CD4-positive, alpha-beta T cell treated with Interferon gamma for 1 hour (primary cell): ENCODE results near the gene SLC26A3.

Source experiments
- DNase-seq: peaks from one replicate; pipeline ENCODE4 v3.0.0-alpha.2; 2020

The SLC26A3 gene

GRCh38 chr7:107815254-107815882, 12.3 kb upstream of the SLC26A3 start:
- no peak for DNase-seq

- no peak for DNase-seq
Measured at GRCh38 chr7:107813524-107813923, 10.5 kb upstream of the SLC26A3 start.

DNA sequence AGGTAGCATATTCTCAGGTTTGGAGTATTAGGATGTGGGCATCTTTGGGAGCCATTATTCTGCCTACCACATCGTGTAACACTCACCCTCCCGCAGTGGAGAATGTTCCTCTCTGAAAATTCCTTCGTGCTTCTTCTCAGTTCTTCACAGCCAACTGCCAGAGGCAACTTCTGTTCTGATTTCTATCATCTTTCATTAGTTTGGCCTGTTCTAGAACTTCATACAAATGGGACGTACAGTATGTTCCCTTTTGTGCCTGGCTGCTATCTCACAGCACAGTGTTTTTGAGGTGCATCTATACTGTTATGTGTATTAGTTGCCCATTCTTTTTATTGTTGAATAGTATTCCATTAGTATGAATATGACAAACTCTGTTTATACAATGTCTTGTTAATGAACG, 8.9 kb upstream of the SLC26A3 start:
- DNase-seq = no peak

DNA sequence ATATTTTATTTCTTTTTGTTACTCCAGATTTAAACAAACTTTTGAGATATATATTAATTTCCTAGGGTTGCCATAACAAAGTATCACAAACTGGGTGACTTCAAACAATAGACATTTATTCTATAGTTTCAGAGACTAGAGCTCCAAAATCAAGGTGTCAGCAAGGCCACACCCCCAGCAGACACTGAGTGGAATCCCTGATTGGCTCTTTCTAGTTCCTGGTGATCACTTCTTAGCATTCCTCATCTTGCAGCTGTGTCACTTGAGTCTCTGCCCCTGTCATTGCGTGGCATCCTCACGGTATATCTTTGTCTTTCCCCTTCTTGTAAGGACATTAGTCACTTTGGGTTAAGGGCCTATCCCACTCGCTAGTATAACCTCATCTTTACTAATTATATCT, 7.6 kb upstream of the SLC26A3 start:
- DNase-seq = no peak

DNA sequence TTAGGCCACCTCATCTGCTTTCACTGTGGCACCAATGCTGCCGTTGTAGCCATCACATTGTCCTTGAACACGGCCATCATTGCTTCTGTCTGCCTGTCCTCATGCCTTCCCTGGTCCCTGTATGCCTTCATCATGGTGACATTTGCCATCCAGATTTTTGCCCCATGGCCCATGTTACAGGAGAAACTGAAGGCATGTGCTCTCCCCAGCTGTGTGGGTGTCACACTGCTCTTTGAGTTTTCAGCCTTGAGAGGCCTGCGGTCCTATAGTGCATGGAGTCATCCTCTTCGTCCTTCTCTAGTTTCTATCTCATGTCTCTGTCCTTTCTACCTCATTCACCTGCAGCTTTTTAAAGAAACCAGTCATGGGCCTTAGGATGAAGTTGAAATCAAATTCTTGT, 6.2 kb upstream of the SLC26A3 start:
- no peak for DNase-seq

DNA sequence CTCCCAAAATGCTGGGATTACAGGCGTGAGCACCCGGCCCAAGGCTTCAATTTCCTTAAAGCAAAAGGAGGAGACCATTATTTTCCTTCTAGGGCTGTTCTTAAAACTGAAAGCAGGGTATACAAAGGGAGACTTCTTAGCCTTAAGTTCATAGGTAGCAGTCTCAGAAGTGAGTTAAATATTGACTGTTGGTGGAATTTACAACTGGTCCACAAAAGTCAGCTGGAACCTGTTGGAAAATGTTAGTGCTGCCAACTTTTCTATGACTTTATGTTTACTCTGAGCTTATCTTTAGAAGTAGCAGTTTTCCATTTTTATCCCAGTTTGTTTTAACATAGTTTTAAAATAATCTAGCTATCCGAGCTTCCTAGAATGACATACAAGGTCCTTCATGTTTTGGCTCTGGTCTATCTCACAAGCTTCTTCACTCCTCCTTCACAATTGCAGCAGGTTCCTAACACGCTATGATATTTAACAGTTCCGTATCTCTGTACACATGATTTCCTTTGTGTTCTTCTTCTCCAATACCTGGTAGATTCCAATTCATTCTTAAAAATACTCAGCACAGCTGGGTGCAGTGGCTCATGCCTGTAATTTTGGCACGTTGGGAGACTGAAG, 3.3 kb downstream of the SLC26A3 start:
- DNase-seq = no peak

DNA sequence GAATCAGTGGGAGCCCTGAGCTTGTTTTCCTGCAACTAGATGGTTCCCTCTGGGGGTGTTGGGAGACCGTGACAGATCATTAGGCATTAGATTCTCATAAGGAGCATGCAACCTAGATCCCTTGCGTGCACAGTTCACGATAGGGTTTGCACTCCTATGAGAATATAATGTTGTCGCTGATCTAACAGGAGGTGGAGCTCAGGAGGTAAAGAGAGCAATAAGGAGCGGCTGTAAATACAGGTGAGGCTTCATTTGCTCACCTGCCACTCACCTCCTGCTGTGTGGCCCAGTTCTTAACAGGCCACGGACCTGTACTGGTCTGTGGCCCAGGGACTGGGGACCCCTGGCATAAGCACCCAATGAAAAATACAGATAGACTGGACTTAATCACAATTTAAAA, 10.7 kb downstream of the SLC26A3 start:
- DNase-seq = no peak

GRCh38 chr7:107789647-107790046, 13.4 kb downstream of the SLC26A3 start:
- no peak for DNase-seq

GRCh38 chr7:107788662-107789061, 14.4 kb downstream of the SLC26A3 start:
- no peak for DNase-seq

- DNase-seq = no peak
Measured at GRCh38 chr7:107788216-107788615, 14.8 kb downstream of the SLC26A3 start.

- no peak for DNase-seq
Measured at GRCh38 chr7:107785926-107786325, 17.1 kb downstream of the SLC26A3 start.

GRCh38 chr7:107785170-107785569, 17.9 kb downstream of the SLC26A3 start:
- DNase-seq = no peak

DNA sequence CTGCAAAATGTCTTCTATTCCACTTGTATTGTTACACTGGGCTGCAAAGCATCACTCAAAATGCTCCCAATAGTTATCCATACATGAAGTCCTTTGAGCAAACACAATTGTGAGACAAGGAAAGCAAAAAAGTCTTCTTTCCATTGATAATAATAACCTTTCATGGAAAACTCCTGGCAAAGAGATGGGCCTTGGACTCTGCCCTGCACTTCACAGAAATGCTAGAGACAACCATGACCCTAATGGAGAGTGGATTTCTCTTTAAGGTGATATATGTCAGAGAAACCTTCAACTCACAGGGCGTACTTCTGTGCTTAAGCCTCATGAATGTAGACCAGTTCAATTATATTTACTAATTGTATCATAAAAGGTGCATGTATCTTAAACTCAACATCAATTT, 19.4 kb downstream of the SLC26A3 start:
- DNase-seq = no peak

- no peak for DNase-seq
Measured at GRCh38 chr7:107782374-107782773, 20.6 kb downstream of the SLC26A3 start.

- no peak for DNase-seq
Measured at GRCh38 chr7:107779647-107780099, 23.4 kb downstream of the SLC26A3 start.

- DNase-seq = no peak
Measured at GRCh38 chr7:107778283-107778682, 24.7 kb downstream of the SLC26A3 start.

DNA sequence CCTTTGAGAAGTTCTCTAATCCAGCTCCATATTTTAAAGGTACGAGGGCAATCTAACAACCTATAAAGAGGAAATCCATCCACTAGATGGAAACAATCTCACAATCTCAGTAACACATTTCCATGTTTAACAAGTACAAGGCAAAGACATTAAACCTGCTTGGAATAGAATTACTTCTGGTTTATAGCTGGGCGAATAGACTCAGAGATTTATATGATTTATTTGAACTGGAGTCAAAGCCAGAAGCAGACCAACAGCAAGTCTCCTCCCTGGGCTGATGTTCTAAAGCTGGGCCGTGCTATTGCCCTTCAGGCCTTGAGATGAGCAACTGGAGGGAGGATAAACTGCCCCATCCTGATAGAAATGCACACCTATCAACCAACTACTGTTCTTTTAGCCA, 25.3 kb downstream of the SLC26A3 start:
- DNase-seq = no peak

- no peak for DNase-seq
Measured at GRCh38 chr7:107773027-107773426, 30.0 kb downstream of the SLC26A3 start.

GRCh38 chr7:107768263-107768662, 34.8 kb downstream of the SLC26A3 start:
- no peak for DNase-seq

GRCh38 chr7:107767391-107767790, 35.6 kb downstream of the SLC26A3 start:
- no peak for DNase-seq

- DNase-seq = no peak
Measured at GRCh38 chr7:107758667-107759066, 44.4 kb downstream of the SLC26A3 start.

- DNase-seq = no peak
Measured at GRCh38 chr7:107754642-107755041, 48.4 kb downstream of the SLC26A3 start.

- DNase-seq = no peak
Measured at GRCh38 chr7:107751113-107751512, 51.9 kb downstream of the SLC26A3 start.

- no peak for DNase-seq
Measured at GRCh38 chr7:107746006-107746405, 57.0 kb downstream of the SLC26A3 start.

GRCh38 chr7:107744345-107744750, 58.7 kb downstream of the SLC26A3 start:
- no peak for DNase-seq
